ENCODE results near the gene DDX5. TPM values are rescaled to one million over a fixed set of nuclear protein-coding genes. Genes with fewer than 3 reads are reported as not detected.

DDX5 gene
- total and polyA plus RNA-seq, 4 donors: 426 to 730 (median 528) TPM

DNA sequence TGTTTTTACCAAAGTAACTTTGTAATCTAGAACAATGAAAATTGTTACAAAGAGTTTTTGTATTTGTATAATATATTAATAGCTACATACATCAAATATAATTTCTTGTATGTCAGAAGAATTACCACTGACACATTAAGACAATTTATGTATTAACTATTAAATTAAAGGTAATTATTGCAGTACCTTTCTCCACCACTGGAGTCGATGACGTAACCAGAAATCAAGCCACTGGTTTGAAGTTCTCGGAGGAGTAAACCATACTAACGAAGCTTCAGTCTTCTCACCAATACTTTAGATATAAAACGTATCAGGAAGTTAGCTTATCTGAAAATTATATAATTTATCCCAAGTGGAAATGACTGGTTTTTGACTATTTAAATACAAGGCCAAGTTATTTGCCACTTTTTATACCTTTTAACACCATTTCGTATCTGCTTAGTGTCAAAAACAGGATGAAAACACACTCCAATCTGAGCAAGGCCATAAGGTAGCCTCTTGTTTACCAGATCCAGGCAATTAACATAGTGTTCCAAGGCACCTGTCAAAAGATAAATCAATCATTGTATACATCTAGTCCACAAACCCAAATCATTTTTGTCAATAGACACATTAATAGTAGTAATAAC lies 13.5 kb downstream of the DDX5 start:
- ATAC-seq (ENCODE audit: insufficient read depth, low FRiP score) (no peak), DNase-seq (no peak)
- Histone ChIP-seq H3K36me3 (ENCODE audit: control insufficient read depth in 4 of 4, insufficient read depth in 4 of 4, low read length in 4 of 4) (peaks cover 6 to 27% (median 12%) of the 10 kb centered on the region in 4 donors), H3K27ac (ENCODE audit: low read depth in 1 of 2, low read length in 1 of 2) (no peak overlapping the region), H3K9me3 (ENCODE audit: control insufficient read depth in 4 of 4, insufficient read depth in 3 of 4, low read length in 3 of 4) (no peaks in the 10 kb centered on the region), H3K27me3 (ENCODE audit: control insufficient read depth in 3 of 3, insufficient read depth in 3 of 3, low read length in 2 of 3) (no peaks in the 10 kb centered on the region), H3K4me3 (no peak overlapping the region), H3K9ac (ENCODE audit: insufficient read depth in 1 of 2, low read length in 2 of 2) (no peak overlapping the region), H3K4me1 (ENCODE audit: control insufficient read depth in 5 of 5, insufficient read depth in 5 of 5, low read length in 5 of 5) (peaks cover 0 to 16% (median 3%) of the 10 kb centered on the region in 5 donors)
- TF ChIP-seq, protein P1, sequence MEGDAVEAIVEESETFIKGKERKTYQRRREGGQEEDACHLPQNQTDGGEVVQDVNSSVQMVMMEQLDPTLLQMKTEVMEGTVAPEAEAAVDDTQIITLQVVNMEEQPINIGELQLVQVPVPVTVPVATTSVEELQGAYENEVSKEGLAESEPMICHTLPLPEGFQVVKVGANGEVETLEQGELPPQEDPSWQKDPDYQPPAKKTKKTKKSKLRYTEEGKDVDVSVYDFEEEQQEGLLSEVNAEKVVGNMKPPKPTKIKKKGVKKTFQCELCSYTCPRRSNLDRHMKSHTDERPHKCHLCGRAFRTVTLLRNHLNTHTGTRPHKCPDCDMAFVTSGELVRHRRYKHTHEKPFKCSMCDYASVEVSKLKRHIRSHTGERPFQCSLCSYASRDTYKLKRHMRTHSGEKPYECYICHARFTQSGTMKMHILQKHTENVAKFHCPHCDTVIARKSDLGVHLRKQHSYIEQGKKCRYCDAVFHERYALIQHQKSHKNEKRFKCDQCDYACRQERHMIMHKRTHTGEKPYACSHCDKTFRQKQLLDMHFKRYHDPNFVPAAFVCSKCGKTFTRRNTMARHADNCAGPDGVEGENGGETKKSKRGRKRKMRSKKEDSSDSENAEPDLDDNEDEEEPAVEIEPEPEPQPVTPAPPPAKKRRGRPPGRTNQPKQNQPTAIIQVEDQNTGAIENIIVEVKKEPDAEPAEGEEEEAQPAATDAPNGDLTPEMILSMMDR (IDR thresholded peaks at IDR 0.05; ENCODE audit: control extremely low read depth, extremely low read depth): no peak
- WGBS, 2 donors: 73 to 78% methylated on average over 6 of the region's 6 CpGs

DNA sequence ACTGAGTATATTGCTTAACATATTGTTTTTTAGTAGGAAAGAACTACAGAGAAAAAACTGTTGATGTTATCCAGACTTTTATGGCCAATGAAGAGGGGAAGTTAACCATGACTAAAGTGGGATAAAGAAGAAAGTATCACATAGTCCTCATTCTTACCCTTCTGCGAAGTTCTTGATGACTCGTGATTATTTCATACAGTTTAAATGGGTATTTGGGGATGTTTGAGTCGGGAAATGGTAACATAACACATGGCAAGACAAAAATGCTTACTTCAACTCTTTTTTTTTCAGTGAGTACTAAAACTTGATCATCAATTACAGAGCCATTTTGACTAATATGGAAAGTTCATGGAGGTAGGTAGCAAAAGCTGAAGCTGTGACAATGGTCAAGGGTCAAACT lies 14.1 kb downstream of the DDX5 start:
- Histone ChIP-seq H3K4me1 (ENCODE audit: control insufficient read depth in 5 of 5, insufficient read depth in 5 of 5, low read length in 5 of 5) (peaks cover 0 to 11% (median 3%) of the 10 kb centered on the region in 5 donors), H3K27ac (ENCODE audit: low read depth in 1 of 2, low read length in 1 of 2) (no peak overlapping the region), H3K9me3 (ENCODE audit: control insufficient read depth in 4 of 4, insufficient read depth in 3 of 4, low read length in 3 of 4) (no peaks in the 10 kb centered on the region), H3K36me3 (ENCODE audit: control insufficient read depth in 4 of 4, insufficient read depth in 4 of 4, low read length in 4 of 4) (peaks cover 6 to 26% (median 12%) of the 10 kb centered on the region in 4 donors), H3K4me3 (no peak overlapping the region), H3K27me3 (ENCODE audit: control insufficient read depth in 3 of 3, insufficient read depth in 3 of 3, low read length in 2 of 3) (no peaks in the 10 kb centered on the region), H3K9ac (ENCODE audit: insufficient read depth in 1 of 2, low read length in 2 of 2) (no peak overlapping the region)
- WGBS, 2 donors: 80 to 88% methylated on average over 3 of the region's 3 CpGs
- no peak for DNase-seq
- TF ChIP-seq, protein P1 (IDR thresholded peaks at IDR 0.05; ENCODE audit: control extremely low read depth, extremely low read depth): no peak
- no peak for ATAC-seq (ENCODE audit: insufficient read depth, low FRiP score)

DNA sequence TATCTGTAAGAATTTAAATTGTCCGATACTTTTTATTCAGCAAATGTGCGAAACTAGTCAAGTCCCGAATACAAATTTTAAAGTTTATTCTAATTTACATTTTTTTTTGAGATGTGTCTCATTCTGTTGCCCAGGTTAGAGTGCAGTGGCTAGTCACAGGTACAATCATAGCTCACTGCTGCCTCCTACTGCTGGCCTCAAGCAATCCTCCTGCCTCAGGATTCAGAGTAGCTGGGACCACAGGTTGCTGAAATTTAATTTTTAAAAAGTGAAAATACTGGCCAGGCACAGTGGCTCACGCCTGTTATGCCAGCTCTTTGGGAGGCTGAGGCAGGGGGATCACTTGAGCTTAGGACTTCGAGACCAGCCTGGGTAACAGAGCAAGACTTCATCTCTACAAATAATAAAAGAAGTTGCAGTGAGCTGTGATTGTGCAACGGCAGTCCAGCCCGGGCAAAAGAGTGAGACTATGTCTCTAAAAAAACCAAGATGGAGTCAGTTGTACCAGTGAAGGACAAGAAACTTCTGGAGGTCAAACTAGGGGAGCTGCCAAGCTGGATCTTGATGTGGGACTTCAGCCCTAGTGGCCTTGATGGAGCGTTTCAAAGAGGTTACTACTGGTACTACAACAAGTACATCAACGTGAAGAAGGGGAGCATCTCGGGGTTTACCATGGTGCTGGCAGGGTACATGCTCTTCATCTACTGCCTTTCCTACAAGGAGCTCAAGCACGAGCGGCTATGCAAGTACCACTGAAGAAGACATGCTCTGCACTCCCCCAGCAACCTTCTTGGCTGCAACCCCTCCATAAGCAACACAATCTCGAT lies 14.8 kb downstream of the DDX5 start:
- Histone ChIP-seq H3K27ac (ENCODE audit: low read depth in 1 of 2, low read length in 1 of 2) (no peak overlapping the region), H3K27me3 (ENCODE audit: control insufficient read depth in 3 of 3, insufficient read depth in 3 of 3, low read length in 2 of 3) (no peaks in the 10 kb centered on the region), H3K4me1 (ENCODE audit: control insufficient read depth in 5 of 5, insufficient read depth in 5 of 5, low read length in 5 of 5) (peaks cover 0 to 11% (median 3%) of the 10 kb centered on the region in 5 donors), H3K9me3 (ENCODE audit: control insufficient read depth in 4 of 4, insufficient read depth in 3 of 4, low read length in 3 of 4) (no peaks in the 10 kb centered on the region), H3K36me3 (ENCODE audit: control insufficient read depth in 4 of 4, insufficient read depth in 4 of 4, low read length in 4 of 4) (peaks cover 6 to 26% (median 12%) of the 10 kb centered on the region in 4 donors), H3K9ac (ENCODE audit: insufficient read depth in 1 of 2, low read length in 2 of 2) (no peak overlapping the region), H3K4me3 (no peak overlapping the region)
- WGBS, 2 donors: 90 to 91% methylated on average over 13 of the region's 13 CpGs
- DNase-seq (no peak), ATAC-seq (ENCODE audit: insufficient read depth, low FRiP score) (no peak)
- TF ChIP-seq, protein P1 (IDR thresholded peaks at IDR 0.05; ENCODE audit: control extremely low read depth, extremely low read depth): peak; percentile 51

Measured in lung (tissue), 12 donors.